Stimulated activated naive B cell treated with anti-CD40 and anti-IgM and Interleukin-4, amounts not matched to agents 10 μg/mL and 1 μg/mL and 100 μg/mL, for 72 hours (primary cell): ENCODE data around the gene PBX3.
"Not testable (repeated sequence)": the region's sequence is repeated elsewhere in the genome, so short reads cannot be mapped to it uniquely, and the experiment has no call there.

ENCODE experiments used
- ATAC-seq, 2 donors: fragments of 150-1000 bp; cut with Tn5 transposase; replicated peaks; 2 replicates each; pipeline ENCODE4 v1.10.0; 2021; ENCODE audit warnings: moderate library complexity in 1 of 2
- DNase-seq: peaks from one replicate; pipeline ENCODE4 v3.0.0; 2021
- H3K27ac Mint-ChIP-seq: one replicate; pipeline ENCODE4 v1.8.0; 2022; ENCODE audit warnings: mild to moderate bottlenecking, mixed read lengths
- H3K27me3 Mint-ChIP-seq, 2 donors: one replicate each; pipeline ENCODE4 v1.8.0; 2022; ENCODE audit warnings: mixed read lengths in 2 of 2
- H3K36me3 Mint-ChIP-seq, 2 donors: one replicate each; pipeline ENCODE4 v1.8.0; 2022; ENCODE audit warnings: mixed read lengths in 2 of 2, mild to moderate bottlenecking in 1 of 2
- H3K4me1 Mint-ChIP-seq, 2 donors: one replicate each; pipeline ENCODE4 v1.8.0; 2022; ENCODE audit warnings: mixed read lengths in 2 of 2, mild to moderate bottlenecking in 1 of 2
- H3K4me3 Mint-ChIP-seq, 2 donors: one replicate each; pipeline ENCODE4 v1.8.0; 2022; ENCODE audit warnings: mild to moderate bottlenecking in 2 of 2, mixed read lengths in 2 of 2, moderate library complexity in 1 of 2
- H3K9me3 Mint-ChIP-seq, 2 donors: one replicate each; pipeline ENCODE4 v1.8.0; 2022; ENCODE audit warnings: mixed read lengths in 2 of 2, mild to moderate bottlenecking in 1 of 2

The PBX3 gene

DNA sequence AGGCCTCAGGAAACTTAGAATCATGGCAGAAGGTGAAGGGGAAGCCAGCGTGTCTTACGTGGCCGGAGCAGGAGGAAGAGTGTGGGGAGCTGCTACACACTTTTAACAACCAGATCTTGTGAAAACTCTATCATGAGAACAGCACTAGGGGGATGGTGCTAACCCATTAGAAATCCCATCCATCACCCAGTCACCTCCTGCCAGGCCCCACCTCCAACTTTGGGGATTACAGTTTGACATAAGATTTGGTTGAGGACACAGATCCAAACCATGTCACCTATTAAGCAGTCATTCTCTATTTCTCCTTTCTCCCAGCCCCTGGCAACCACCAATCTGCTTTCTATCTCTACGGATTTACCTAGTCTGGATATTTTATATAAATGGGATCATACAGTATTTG is 26.9 kb downstream of the PBX3 start:
- ATAC-seq (no peak), DNase-seq (no peak)
- no peak overlapping the region for H3K27ac Mint-ChIP-seq
- H3K9me3 Mint-ChIP-seq, result peaks cover 0 to 1% of the 10 kb centered on the region in 2 donors
- no peaks in the 10 kb centered on the region for H3K27me3 Mint-ChIP-seq
- peaks cover 23% of the 10 kb centered on the region in 2 donors for H3K36me3 Mint-ChIP-seq
- H3K4me1 Mint-ChIP-seq, result peaks cover 13 to 27% of the 10 kb centered on the region in 2 donors
- H3K4me3 Mint-ChIP-seq, result no peak overlapping the region

DNA sequence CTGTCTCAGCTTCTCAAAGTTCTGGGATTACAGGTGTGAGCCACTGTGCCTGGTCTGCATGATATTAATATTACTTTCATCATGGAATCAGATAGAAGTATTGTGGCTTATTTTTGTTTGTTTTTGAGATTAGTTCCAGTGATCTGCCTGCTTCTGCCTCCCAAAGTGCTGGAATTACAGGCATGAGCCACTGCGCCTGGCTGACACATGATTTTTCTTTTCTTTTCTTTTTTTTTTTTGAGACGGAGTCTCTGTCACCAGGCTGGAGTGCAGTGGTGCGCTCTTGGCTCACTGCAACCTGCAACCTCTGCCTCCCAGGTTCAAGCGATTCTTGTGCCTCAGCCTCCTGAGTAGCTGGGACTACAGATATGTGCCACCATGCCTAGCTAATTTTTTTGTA is 29.6 kb downstream of the PBX3 start:
- not testable (repeated sequence) for ATAC-seq, H3K9me3 Mint-ChIP-seq, H3K4me3 Mint-ChIP-seq, DNase-seq, H3K27me3 Mint-ChIP-seq
- peak overlapping the region; percentile 73 for H3K27ac Mint-ChIP-seq
- peaks cover 28% of the 10 kb centered on the region in 2 donors for H3K36me3 Mint-ChIP-seq
- peaks cover 11 to 21% of the 10 kb centered on the region in 2 donors for H3K4me1 Mint-ChIP-seq

DNA sequence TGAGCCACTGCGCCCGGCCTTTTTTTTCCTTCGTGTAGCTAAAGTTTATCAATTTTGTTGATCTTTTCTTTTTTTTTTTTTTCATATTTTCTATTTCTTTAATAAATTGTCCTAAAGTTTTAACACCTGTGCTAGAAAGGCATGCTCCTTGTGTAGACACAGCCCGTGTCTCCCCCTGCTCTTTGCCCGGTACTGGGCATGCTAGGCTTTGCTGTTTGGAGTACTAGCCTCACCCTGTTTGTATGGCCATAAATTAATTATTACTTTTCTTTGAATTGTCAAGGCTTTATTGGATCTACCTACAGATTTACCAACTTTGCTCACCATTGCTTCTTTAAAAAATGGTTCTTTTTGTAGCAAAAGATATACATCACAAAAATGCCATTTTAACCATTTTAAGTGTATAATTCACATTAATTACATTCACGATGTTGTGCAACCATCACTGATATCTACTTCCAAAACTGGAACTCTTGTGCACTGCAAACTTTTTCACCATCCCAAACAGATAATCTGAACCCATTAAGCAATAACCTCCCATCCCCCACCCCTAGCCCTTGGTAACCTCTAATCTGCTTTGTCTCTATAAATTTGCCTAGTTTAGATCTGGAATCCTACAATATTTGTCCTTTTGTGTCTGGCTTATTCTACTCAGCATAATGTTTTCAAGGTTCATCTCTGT is 31.5 kb downstream of the PBX3 start:
- not testable (repeated sequence) for H3K27ac Mint-ChIP-seq, H3K27me3 Mint-ChIP-seq, H3K4me3 Mint-ChIP-seq, DNase-seq, H3K9me3 Mint-ChIP-seq, ATAC-seq
- H3K4me1 Mint-ChIP-seq, result peaks cover 8 to 19% of the 10 kb centered on the region in 2 donors
- peaks cover 29 to 38% of the 10 kb centered on the region in 2 donors for H3K36me3 Mint-ChIP-seq

DNA sequence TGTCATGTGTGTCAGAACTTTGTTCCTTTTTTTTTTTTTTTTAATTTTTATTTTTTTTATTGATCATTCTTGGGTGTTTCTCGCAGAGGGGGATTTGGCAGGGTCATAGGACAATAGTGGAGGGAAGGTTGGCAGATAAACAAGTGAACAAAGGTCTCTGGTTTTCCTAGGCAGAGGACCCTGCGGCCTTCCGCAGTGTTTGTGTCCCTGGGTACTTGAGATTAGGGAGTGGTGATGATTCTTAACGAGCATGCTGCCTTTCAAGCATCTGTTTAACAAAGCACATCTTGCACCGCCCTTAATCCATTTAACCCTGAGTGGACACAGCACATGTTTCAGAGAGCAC is 32.0 kb downstream of the PBX3 start:
- H3K27me3 Mint-ChIP-seq, DNase-seq, ATAC-seq, H3K27ac Mint-ChIP-seq, H3K4me3 Mint-ChIP-seq, H3K9me3 Mint-ChIP-seq: not testable (repeated sequence)
- Mint-ChIP-seq H3K4me1 (peaks cover 4 to 16% of the 10 kb centered on the region in 2 donors), H3K36me3 (peaks cover 26 to 33% of the 10 kb centered on the region in 2 donors)

DNA sequence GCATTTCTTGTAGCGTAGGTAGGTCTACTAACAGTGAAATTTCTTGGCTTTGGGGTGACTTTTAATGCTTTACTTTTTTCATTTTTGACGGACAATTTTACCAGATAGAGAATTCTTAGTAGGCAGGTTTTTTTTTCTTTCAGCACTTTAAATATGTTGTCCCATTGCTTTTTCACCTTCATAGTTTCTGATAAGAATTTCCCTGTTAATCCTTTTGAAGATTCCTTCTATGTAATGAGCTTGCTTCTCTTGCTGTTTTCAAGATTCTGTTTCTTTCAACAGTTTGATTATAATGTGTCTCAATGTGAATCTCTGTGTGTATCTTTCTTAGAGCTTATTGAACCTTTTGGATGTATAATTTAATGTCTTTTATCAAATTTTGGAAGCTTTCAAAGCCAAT is 35.5 kb downstream of the PBX3 start:
- H3K27ac Mint-ChIP-seq, result no peak overlapping the region

DNA sequence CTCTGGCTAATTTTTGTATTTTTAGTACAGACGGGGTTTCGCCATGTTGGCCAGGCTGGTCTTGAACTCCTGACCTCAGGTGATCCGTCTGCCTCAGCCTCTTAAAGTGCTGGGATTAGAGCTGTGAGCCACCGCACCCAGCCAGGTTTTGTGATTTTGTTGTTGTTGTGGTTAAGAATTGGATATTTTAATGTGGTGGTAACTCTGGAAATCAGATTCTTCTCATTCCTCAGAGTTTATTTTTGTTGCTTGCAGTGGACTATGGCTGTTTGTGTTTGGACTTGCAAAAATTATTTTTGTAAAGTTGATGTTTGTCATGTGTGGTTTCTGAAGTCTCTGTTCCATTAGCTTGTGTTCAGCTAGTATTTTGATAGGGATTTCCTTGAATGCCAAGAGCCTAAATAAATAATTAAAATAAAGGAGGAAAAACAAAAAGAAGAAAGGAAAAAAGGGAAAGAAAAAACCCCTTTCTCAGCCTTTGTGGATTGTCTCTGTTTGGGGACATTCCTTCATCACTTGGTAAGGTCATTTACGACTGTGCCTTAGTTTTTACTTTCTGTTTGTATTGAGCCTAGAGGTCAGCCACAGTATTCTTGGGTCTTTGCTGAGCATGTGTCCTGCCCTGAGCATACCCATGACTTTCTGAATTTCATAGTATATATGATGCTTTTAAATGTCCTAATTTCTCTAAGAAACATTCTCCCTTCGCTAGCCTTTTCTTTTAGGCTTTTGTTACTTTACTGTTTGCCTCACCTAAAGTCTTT is 37.3 kb downstream of the PBX3 start:
- ATAC-seq, result no peak
- H3K4me3 Mint-ChIP-seq, result no peak overlapping the region

More for the DNA sequence above, 35.5 kb downstream of the PBX3 start:
- no peak for ATAC-seq
- H3K4me1 Mint-ChIP-seq, result peaks cover 22 to 42% of the 10 kb centered on the region in 2 donors
- H3K27me3 Mint-ChIP-seq, result no peaks in the 10 kb centered on the region
- peaks cover 34 to 50% of the 10 kb centered on the region in 2 donors for H3K36me3 Mint-ChIP-seq
- DNase-seq, result no peak
- H3K4me3 Mint-ChIP-seq, result no peak overlapping the region
- peaks cover 2 to 7% of the 10 kb centered on the region in 2 donors for H3K9me3 Mint-ChIP-seq

DNA sequence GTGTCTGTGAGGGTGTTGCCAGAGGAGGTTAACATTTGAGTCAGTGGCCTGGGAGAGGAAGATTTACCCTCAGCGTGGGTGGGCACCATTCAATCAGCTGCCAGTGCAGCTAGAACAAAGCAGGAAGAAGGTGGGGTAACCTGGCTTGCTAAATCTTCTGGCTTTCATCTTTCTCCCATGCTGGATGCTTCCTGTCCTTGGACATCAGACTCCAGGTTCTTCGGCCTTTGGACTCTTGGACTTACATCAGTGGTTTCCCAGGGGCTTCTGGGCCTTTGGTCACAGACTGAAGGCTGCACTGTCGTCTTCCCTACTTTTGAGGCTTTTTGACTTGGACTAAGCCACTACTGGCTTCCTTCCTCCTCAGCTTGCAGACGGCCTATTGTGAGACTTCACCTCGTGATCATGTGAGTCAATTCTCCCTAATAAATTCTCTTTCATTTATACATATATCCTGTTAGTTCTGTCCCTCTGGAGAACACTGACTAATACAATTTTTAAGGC is 38.1 kb downstream of the PBX3 start:
- H3K4me3 Mint-ChIP-seq, result peak overlapping the region in 1 of 2 donors; percentile 41
- H3K4me1 Mint-ChIP-seq, result peaks cover 26 to 57% of the 10 kb centered on the region in 2 donors
- ATAC-seq (peak; percentile 5 to 45), DNase-seq (no peak)
- no peaks in the 10 kb centered on the region for H3K27me3 Mint-ChIP-seq
- H3K9me3 Mint-ChIP-seq, result peaks cover 2 to 7% of the 10 kb centered on the region in 2 donors
- H3K27ac Mint-ChIP-seq, result no peak overlapping the region
- peaks cover 39 to 54% of the 10 kb centered on the region in 2 donors for H3K36me3 Mint-ChIP-seq

More for the DNA sequence above, 37.3 kb downstream of the PBX3 start:
- Mint-ChIP-seq H3K4me1 (peaks cover 26 to 51% of the 10 kb centered on the region in 2 donors), H3K36me3 (peaks cover 35 to 54% of the 10 kb centered on the region in 2 donors), H3K27me3 (no peaks in the 10 kb centered on the region), H3K27ac (no peak overlapping the region), H3K9me3 (peaks cover 2 to 7% of the 10 kb centered on the region in 2 donors)
- no peak for DNase-seq

DNA sequence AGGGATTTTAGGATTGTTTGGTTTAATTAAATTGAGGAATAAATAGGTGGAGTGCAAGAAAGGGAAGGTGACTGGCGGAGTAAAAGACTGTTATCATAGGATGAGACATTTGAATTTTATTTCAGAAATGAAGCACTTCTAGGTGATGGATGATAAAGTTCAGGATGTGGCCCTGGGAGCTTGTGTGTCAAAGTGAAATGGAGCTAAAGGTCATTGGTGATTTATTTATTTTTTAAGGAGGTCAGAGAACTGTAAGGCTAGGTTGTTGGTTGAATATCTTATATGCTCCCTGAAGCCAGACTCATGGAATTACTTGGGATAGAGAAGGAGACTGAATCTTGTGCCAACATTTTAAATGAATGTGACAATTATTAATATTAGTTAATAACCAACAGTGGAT is 40.5 kb downstream of the PBX3 start:
- no peaks in the 10 kb centered on the region for H3K27me3 Mint-ChIP-seq
- ATAC-seq (no peak), DNase-seq (no peak)
- peaks cover 1 to 6% of the 10 kb centered on the region in 2 donors for H3K9me3 Mint-ChIP-seq
- no peak overlapping the region for H3K27ac Mint-ChIP-seq
- no peak overlapping the region for H3K4me3 Mint-ChIP-seq
- H3K36me3 Mint-ChIP-seq, result peaks cover 40 to 49% of the 10 kb centered on the region in 2 donors
- H3K4me1 Mint-ChIP-seq, result peaks cover 30 to 55% of the 10 kb centered on the region in 2 donors

DNA sequence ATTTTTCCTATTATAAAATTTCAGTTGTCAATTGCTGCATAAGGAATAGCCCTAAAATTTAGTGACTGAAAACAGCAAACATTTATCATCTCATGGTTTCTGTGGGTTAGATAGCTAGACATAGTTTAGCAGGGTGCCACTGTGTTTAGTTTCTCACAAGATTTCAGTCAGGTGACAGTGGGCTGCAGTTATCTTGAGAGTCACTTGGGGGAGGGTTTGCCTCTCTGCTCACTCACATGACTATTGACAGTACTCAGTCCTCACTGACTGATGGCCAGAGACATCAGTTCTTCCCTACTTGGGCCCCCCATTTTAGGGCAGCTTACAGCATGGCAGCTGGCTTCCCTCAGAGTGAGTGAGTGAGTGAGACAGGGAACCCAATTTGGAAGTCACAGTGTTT is 42.0 kb downstream of the PBX3 start:
- Mint-ChIP-seq H3K27ac (no peak overlapping the region), H3K9me3 (no peaks in the 10 kb centered on the region), H3K27me3 (no peaks in the 10 kb centered on the region), H3K36me3 (peaks cover 34 to 39% of the 10 kb centered on the region in 2 donors), H3K4me3 (no peak overlapping the region), H3K4me1 (peaks cover 28 to 45% of the 10 kb centered on the region in 2 donors)
- DNase-seq, result no peak
- no peak for ATAC-seq

DNA sequence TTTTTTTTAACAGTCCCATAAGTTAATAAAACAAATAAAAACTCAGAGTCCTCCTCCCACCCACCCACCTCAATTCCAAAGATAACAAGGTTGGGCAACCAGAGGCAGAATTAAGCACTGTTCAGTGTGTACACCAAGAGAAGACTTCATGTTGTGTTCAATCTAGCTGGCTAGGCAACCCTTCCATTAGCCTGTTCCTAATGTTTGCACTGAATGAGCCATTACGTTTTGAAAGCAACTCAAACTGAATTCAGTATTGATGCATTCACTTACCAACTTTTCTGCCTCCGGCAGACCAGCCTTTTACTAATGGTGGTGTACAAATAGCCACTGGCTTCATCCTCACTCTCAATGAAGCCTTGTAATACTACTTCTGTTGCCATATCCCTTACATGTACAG is 47.5 kb downstream of the PBX3 start:
- H3K4me3 Mint-ChIP-seq, result no peak overlapping the region
- H3K27ac Mint-ChIP-seq, result no peak overlapping the region
- H3K36me3 Mint-ChIP-seq, result peaks cover 10 to 14% of the 10 kb centered on the region in 2 donors
- no peaks in the 10 kb centered on the region for H3K9me3 Mint-ChIP-seq
- ATAC-seq (no peak), DNase-seq (no peak)
- H3K4me1 Mint-ChIP-seq, result peaks cover 3% of the 10 kb centered on the region in 2 donors
- H3K27me3 Mint-ChIP-seq, result no peaks in the 10 kb centered on the region

DNA sequence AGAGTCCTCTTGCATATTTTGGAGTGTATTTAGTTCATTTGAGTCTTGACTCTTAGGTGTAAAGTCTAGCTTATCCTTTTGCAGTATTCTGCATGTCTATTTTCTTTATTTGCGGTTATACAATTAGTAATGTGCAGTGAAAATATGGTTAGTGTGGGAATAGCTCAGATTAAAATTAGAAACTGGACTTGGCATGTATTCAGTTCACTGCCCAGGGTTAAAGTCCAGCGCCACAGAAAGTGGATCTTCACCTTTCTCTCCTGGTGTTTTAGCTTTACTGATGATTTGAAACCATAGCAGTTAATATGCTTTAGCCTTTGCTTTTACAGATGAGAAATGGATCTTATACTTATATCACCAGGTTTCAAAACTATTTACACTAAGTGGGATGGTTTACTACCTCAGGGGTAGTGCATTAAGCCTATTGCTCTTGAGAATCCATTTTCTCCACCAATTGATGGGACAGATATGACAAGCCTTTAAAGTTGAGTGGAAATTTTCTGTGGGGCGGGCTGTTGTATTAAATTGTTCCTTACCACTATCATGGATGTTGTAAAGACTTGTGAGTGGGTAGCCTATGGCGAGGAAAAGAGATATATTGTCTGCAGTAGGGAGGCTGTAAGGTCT is 48.9 kb downstream of the PBX3 start:
- Mint-ChIP-seq H3K27me3 (no peaks in the 10 kb centered on the region), H3K9me3 (no peaks in the 10 kb centered on the region), H3K27ac (no peak overlapping the region), H3K36me3 (peaks cover 9 to 10% of the 10 kb centered on the region in 2 donors), H3K4me1 (peaks cover 0 to 3% of the 10 kb centered on the region in 2 donors), H3K4me3 (no peak overlapping the region)
- ATAC-seq (no peak), DNase-seq (no peak)

DNA sequence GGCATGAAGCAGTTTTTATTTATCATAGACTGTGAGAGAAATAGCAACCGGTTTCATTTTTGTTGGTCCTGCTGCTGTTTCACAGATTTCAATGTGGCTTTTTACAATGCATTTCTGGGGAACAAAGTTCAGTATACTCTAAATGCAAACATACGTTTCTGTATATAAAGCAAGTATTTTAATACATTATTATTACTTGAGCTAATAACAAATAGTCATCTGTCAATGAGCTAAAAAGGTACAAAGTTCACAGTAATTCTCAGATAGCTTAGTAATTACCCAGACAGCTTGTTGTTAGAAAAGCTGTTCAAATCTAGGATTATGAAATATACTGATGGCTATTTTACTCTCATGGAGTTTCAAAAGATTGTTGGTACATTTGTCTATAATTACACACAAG is 50.8 kb downstream of the PBX3 start:
- H3K4me1 Mint-ChIP-seq, result no peaks in the 10 kb centered on the region
- H3K27ac Mint-ChIP-seq, result no peak overlapping the region

DNA sequence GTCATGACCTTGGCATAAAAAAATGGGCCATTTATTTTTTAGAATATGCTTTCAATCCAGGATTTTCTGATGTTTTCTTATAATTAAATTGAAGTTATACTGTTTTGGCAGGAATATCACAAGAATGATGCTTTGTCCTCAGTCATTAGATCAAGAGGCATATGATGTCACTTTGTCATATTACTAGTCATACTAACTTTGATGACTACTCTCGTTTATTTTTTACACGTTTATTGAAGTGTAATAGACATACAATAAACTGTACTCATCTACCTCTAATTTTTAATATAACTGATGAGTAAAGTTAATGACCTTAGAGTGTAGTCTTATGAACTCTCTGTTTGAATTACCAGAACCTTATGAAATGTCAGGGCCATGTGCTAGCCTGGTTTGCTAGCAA is 56.4 kb downstream of the PBX3 start:
- H3K27ac Mint-ChIP-seq, result no peak overlapping the region
- DNase-seq (no peak), ATAC-seq (no peak)
- H3K27me3 Mint-ChIP-seq, result no peaks in the 10 kb centered on the region
- H3K36me3 Mint-ChIP-seq, result peaks cover 4 to 8% of the 10 kb centered on the region in 2 donors
- H3K4me3 Mint-ChIP-seq, result no peak overlapping the region
- no peaks in the 10 kb centered on the region for H3K9me3 Mint-ChIP-seq
- no peaks in the 10 kb centered on the region for H3K4me1 Mint-ChIP-seq

More for the DNA sequence above, 50.8 kb downstream of the PBX3 start:
- H3K36me3 Mint-ChIP-seq, result peaks cover 4 to 5% of the 10 kb centered on the region in 2 donors
- no peak overlapping the region for H3K4me3 Mint-ChIP-seq
- ATAC-seq (no peak), DNase-seq (no peak)
- no peaks in the 10 kb centered on the region for H3K27me3 Mint-ChIP-seq
- H3K9me3 Mint-ChIP-seq, result no peaks in the 10 kb centered on the region

DNA sequence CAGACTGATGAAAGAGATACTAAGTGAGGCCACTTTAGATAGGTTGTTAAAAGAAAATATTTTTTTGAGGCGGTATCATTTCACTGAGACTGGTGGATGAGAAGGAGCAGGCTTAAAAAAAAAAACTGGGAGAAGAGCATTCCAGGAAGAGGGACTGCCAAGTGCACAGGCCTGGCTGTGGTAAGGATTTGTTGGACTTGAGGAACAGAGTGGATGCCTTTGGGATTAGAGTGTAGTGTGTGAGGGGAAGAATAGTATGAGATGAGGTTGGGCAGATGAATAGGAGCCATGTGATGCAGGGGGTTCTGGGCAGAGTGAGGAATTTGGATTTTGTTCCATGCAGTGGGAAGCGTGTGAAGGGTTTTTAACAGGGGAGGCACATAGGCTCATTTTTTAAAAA is 57.9 kb downstream of the PBX3 start:
- DNase-seq (no peak), ATAC-seq (no peak)
- no peaks in the 10 kb centered on the region for H3K4me1 Mint-ChIP-seq
- no peaks in the 10 kb centered on the region for H3K27me3 Mint-ChIP-seq
- no peaks in the 10 kb centered on the region for H3K9me3 Mint-ChIP-seq
- H3K36me3 Mint-ChIP-seq, result peaks cover 6 to 16% of the 10 kb centered on the region in 2 donors
- H3K27ac Mint-ChIP-seq, result no peak overlapping the region
- H3K4me3 Mint-ChIP-seq, result no peak overlapping the region
